Gastrocnemius medialis (tissue), 4 donors: ENCODE results near the gene ZNF366. TPM values are rescaled to one million over a fixed set of nuclear protein-coding genes. Genes with fewer than 3 reads are reported as not detected.

ENCODE experiments used
- ATAC-seq, 2 donors: fragments of 150-250 bp; one replicate each; pipeline ENCODE4 v1.9.1; 2016
- DNase-seq, 2 donors: peaks; one replicate each; pipeline ENCODE4 v3.0.0-alpha.2; 2019
- H3K27ac ChIP-seq, 4 donors: fragments of 200-600 bp; sonication (generic); 1 replicate in 1 of 4; 2 replicates in 3 of 4; pipeline ENCODE4 v1.5.1; 2016 to 2018; ENCODE audit warnings: mild to moderate bottlenecking in 2 of 4, moderate library complexity in 1 of 4
- H3K27me3 ChIP-seq, 3 donors: fragments of 200-600 bp; sonication (generic) in 2 of 3; 1 replicate in 1 of 3; 2 replicates in 2 of 3; pipeline versions ENCODE4 v1.5.1 to v1.6.0; 2016 to 2019; ENCODE audit warnings: mild to moderate bottlenecking in 1 of 3, moderate library complexity in 1 of 3
- H3K36me3 ChIP-seq, 2 donors: fragments of 200-600 bp; sonication (generic) in 1 of 2; one replicate each; pipeline ENCODE4 v1.5.1; 2017 to 2018
- H3K4me1 ChIP-seq, 2 donors: fragments of 200-600 bp; sonication (generic) in 1 of 2; one replicate each; pipeline ENCODE4 v1.5.1; 2016 to 2017; ENCODE audit warnings: mild to moderate bottlenecking in 2 of 2
- H3K4me3 ChIP-seq, 4 donors: fragments of 200-600 bp; sonication (generic) in 3 of 4; 1 replicate in 1 of 4; 2 replicates in 3 of 4; pipeline ENCODE4 v1.5.1; 2016 to 2019; ENCODE audit warnings: mild to moderate bottlenecking in 2 of 4
- H3K9me3 ChIP-seq, 3 donors: fragments of 200-600 bp; sonication (generic) in 2 of 3; 1 replicate in 1 of 3; 2 replicates in 2 of 3; pipeline ENCODE4 v1.5.1; 2016 to 2019
- CTCF ChIP-seq, 5 experiments: fragments of 450-650 bp in 3 of 5; fragments of 200-600 bp in 2 of 5; sonication (generic) in 2 of 5; IDR thresholded peaks in 4 of 5; conservative IDR thresholded peaks in 1 of 5; 1 replicate in 4 of 5; 2 replicates in 1 of 5; pipeline ENCODE4 v1.5.1; 2016 to 2019; ENCODE audit warnings: antibody characterized with exemption in 5 of 5, mild to moderate bottlenecking in 3 of 5, moderate library complexity in 3 of 5
- POLR2A ChIP-seq, 2 donors: fragments of 450-650 bp; IDR thresholded peaks; one replicate each; pipeline ENCODE4 v1.6.1; 2017; ENCODE audit warnings: antibody characterized with exemption in 2 of 2, mild to moderate bottlenecking in 2 of 2, moderate library complexity in 2 of 2
- in situ Hi-C, 4 donors: fragments of 200-750 bp; cut with MboI; loops; one replicate each; pipeline versions ENCODE4 v1.15.0 to v1.8.0; 2017; ENCODE audit warnings: low sequenced_read_pairs in 4 of 4
- intact Hi-C: fragments of 100-400 bp; cut with DNase I; formaldehyde crosslinking; loops from one replicate; pipeline ENCODE4 v1.15.1; 2023; ENCODE audit warnings: low total_unique reads
- total RNA-seq, 4 donors: library from RNA; depleted of rRNA; stranded (reverse); fragments of >200 nt; gene quantifications; one replicate each; pipeline versions ENCODE4 v1.1.0 to v1.2.3, GENCODE V29; 2016

ZNF366 gene
- total RNA-seq, 4 donors from 2014 or later: 2.0 to 5.8 (median 3.0) TPM

- intact Hi-C loops: loop anchor here (5.0 kb wide), 1 partner anchor 114 kb away; the partner anchor contains the start of gene ZNF366
- Histone ChIP-seq H3K9me3 (no peaks in the 10 kb centered on the region), H3K27me3 (no peaks in the 10 kb centered on the region), H3K4me1 (peaks cover 36 to 42% of the 10 kb centered on the region in 2 donors), H3K4me3 (no peak overlapping the region), H3K36me3 (no peaks in the 10 kb centered on the region), H3K27ac (peak overlapping the region; percentile 72 to 81 (median 77))
- no peak for TF ChIP-seq POLR2A (IDR thresholded peaks at IDR 0.05)
- no peak for TF ChIP-seq CTCF (IDR thresholded peaks at IDR 0.05 in 4 of 5, conservative IDR thresholded peaks at IDR 0.05 in 1 of 5)
- DNase-seq (no peak), ATAC-seq (no peak)
- in situ Hi-C loops: no loop called here
Observed at GRCh38 chr5:72393052-72393451, 114.2 kb downstream of the ZNF366 start.

Other genes with a start within 250 kb of the ZNF366 start
- 10 to 100 TPM; 33.2 to 74.9 (median 62.3) TPM for gene MRPS27, start 187.2 kb downstream of the ZNF366 start, total RNA-seq
- gene PTCD2, start 187.0 kb downstream of the ZNF366 start, total RNA-seq: 10 to 100 TPM in 1 of 4 donors, 1 to 10 TPM in 3; 6.7 to 13.2 (median 9.5) TPM